Measurements from ENCODE around the gene SCMH1. TPM values are rescaled to one million over a fixed set of nuclear protein-coding genes. Genes with fewer than 3 reads are reported as not detected.

SCMH1 gene
- total RNA-seq, 1 donor from 2014 or later = 36.7 TPM

- peaks cover 51% of the 10 kb centered on the region for H3K36me3 Mint-ChIP-seq
These were observed 232.6 kb downstream of the SCMH1 start for GRCh38 chr1:41009466-41009865.

GRCh38 chr1:41006942-41007865 lies 234.9 kb downstream of the SCMH1 start:
- peak overlapping the region; percentile 73 for H3K27ac Mint-ChIP-seq

More at GRCh38 chr1:41009466-41009865, 232.6 kb downstream of the SCMH1 start:
- no peak for DNase-seq (ENCODE audit: extremely low spot score, unreplicated experiment)
- Mint-ChIP-seq H3K27ac (peak overlapping the region; percentile 79), H3K4me3 (no peak overlapping the region), H3K9me3 (no peaks in the 10 kb centered on the region), H3K4me1 (ENCODE audit: unreplicated experiment) (peaks cover 5% of the 10 kb centered on the region), H3K27me3 (no peaks in the 10 kb centered on the region)
- no peak for TF ChIP-seq CTCF (conservative IDR thresholded peaks at IDR 0.05)

GRCh38 chr1:41005876-41006275 lies 236.2 kb downstream of the SCMH1 start:
- DNase-seq (ENCODE audit: extremely low spot score, unreplicated experiment) = no peak
- Mint-ChIP-seq H3K4me1 (ENCODE audit: unreplicated experiment) (peaks cover 5% of the 10 kb centered on the region), H3K4me3 (no peak overlapping the region), H3K36me3 (peaks cover 53% of the 10 kb centered on the region), H3K27ac (no peak overlapping the region), H3K9me3 (no peaks in the 10 kb centered on the region), H3K27me3 (no peaks in the 10 kb centered on the region)
- no peak for TF ChIP-seq CTCF (conservative IDR thresholded peaks at IDR 0.05)

More at GRCh38 chr1:41006942-41007865, 234.9 kb downstream of the SCMH1 start:
- Mint-ChIP-seq H3K4me1 (ENCODE audit: unreplicated experiment) (peaks cover 5% of the 10 kb centered on the region), H3K4me3 (no peak overlapping the region), H3K9me3 (no peaks in the 10 kb centered on the region), H3K27me3 (no peaks in the 10 kb centered on the region), H3K36me3 (peaks cover 56% of the 10 kb centered on the region)
- TF ChIP-seq CTCF (conservative IDR thresholded peaks at IDR 0.05) = no peak
- DNase-seq (ENCODE audit: extremely low spot score, unreplicated experiment) = no peak

- Mint-ChIP-seq H3K9me3 (no peaks in the 10 kb centered on the region), H3K4me1 (ENCODE audit: unreplicated experiment) (no peaks in the 10 kb centered on the region), H3K27me3 (no peaks in the 10 kb centered on the region), H3K27ac (peak overlapping the region; percentile 53), H3K4me3 (no peak overlapping the region), H3K36me3 (peaks cover 52% of the 10 kb centered on the region)
- no peak for DNase-seq (ENCODE audit: extremely low spot score, unreplicated experiment)
- TF ChIP-seq CTCF (conservative IDR thresholded peaks at IDR 0.05) = peak; percentile 32
These were observed 238.4 kb downstream of the SCMH1 start for GRCh38 chr1:41003640-41004220.

- H3K27ac Mint-ChIP-seq = peak overlapping the region; percentile 53
- H3K4me3 Mint-ChIP-seq = no peak overlapping the region
- no peak for TF ChIP-seq CTCF (conservative IDR thresholded peaks at IDR 0.05)
- H3K36me3 Mint-ChIP-seq = peaks cover 52% of the 10 kb centered on the region
- H3K9me3 Mint-ChIP-seq = no peaks in the 10 kb centered on the region
- no peaks in the 10 kb centered on the region for H3K4me1 Mint-ChIP-seq (ENCODE audit: unreplicated experiment)
- no peak for DNase-seq (ENCODE audit: extremely low spot score, unreplicated experiment)
- H3K27me3 Mint-ChIP-seq = no peaks in the 10 kb centered on the region
These were observed 238.9 kb downstream of the SCMH1 start for GRCh38 chr1:41003127-41003639.

Measured in type B pancreatic cell (in vitro differentiated cells).